ENCODE measurements around the gene HOMER2.

The HOMER2 gene

GRCh38 chr15:82935382-82935781 lies 17.1 kb downstream of the HOMER2 start:
- Histone ChIP-seq H3K27me3 (ENCODE audit: control insufficient read depth, low read length) (no peaks in the 10 kb centered on the region), H3K4me2 (ENCODE audit: low read length) (no peak overlapping the region), H3K4me1 (ENCODE audit: control insufficient read depth, low read length) (no peaks in the 10 kb centered on the region), H3K27ac (ENCODE audit: low read depth, low read length) (no peak overlapping the region), H3F3A (ENCODE audit: control insufficient read depth, insufficient read depth) (no peaks in the 10 kb centered on the region), H3K9me2 (replicated peaks; ENCODE audit: control insufficient read depth, low read length) (no peaks in the 10 kb centered on the region), H4K20me1 (ENCODE audit: control insufficient read depth, insufficient read depth, low read depth, low read length) (no peaks in the 10 kb centered on the region), H3K9me3 (ENCODE audit: control insufficient read depth, insufficient read depth, low read length) (no peaks in the 10 kb centered on the region), H3K36me3 (ENCODE audit: control insufficient read depth, low read length) (no peaks in the 10 kb centered on the region), H3K79me2 (ENCODE audit: control insufficient read depth, low read length) (no peaks in the 10 kb centered on the region), H3K4me3 (ENCODE audit: low read length) (no peak overlapping the region)
- TF ChIP-seq CTCF (IDR thresholded peaks at IDR 0.05; ENCODE audit: low read depth, low read length, poor library complexity, severe bottlenecking) (no peak), EZH2phosphoT487 (IDR thresholded peaks at IDR 0.05; ENCODE audit: borderline replicate concordance, low read length) (no peak)

GRCh38 chr15:82934100-82934880 lies 18.2 kb downstream of the HOMER2 start:
- TF ChIP-seq EZH2phosphoT487 (IDR thresholded peaks at IDR 0.05; ENCODE audit: borderline replicate concordance, low read length) (no peak), CTCF (IDR thresholded peaks at IDR 0.05; ENCODE audit: low read depth, low read length, poor library complexity, severe bottlenecking) (no peak)
- Histone ChIP-seq H4K20me1 (ENCODE audit: control insufficient read depth, insufficient read depth, low read depth, low read length) (no peaks in the 10 kb centered on the region), H3K4me3 (ENCODE audit: low read length) (no peak overlapping the region), H3K79me2 (ENCODE audit: control insufficient read depth, low read length) (no peaks in the 10 kb centered on the region), H3K9me3 (ENCODE audit: control insufficient read depth, insufficient read depth, low read length) (no peaks in the 10 kb centered on the region), H3F3A (ENCODE audit: control insufficient read depth, insufficient read depth) (no peaks in the 10 kb centered on the region), H3K4me2 (ENCODE audit: low read length) (no peak overlapping the region), H3K4me1 (ENCODE audit: control insufficient read depth, low read length) (no peaks in the 10 kb centered on the region), H3K27ac (ENCODE audit: low read depth, low read length) (no peak overlapping the region), H3K27me3 (ENCODE audit: control insufficient read depth, low read length) (no peaks in the 10 kb centered on the region), H3K36me3 (ENCODE audit: control insufficient read depth, low read length) (no peaks in the 10 kb centered on the region), H3K9me2 (replicated peaks; ENCODE audit: control insufficient read depth, low read length) (no peaks in the 10 kb centered on the region)

GRCh38 chr15:82933576-82933975 lies 18.9 kb downstream of the HOMER2 start:
- Histone ChIP-seq H3K4me3 (ENCODE audit: low read length) (no peak overlapping the region), H4K20me1 (ENCODE audit: control insufficient read depth, insufficient read depth, low read depth, low read length) (no peaks in the 10 kb centered on the region), H3K27me3 (ENCODE audit: control insufficient read depth, low read length) (no peaks in the 10 kb centered on the region), H3K4me1 (ENCODE audit: control insufficient read depth, low read length) (no peaks in the 10 kb centered on the region), H3K36me3 (ENCODE audit: control insufficient read depth, low read length) (no peaks in the 10 kb centered on the region), H3K4me2 (ENCODE audit: low read length) (no peak overlapping the region), H3K9me3 (ENCODE audit: control insufficient read depth, insufficient read depth, low read length) (no peaks in the 10 kb centered on the region), H3K27ac (ENCODE audit: low read depth, low read length) (no peak overlapping the region), H3F3A (ENCODE audit: control insufficient read depth, insufficient read depth) (no peaks in the 10 kb centered on the region), H3K9me2 (replicated peaks; ENCODE audit: control insufficient read depth, low read length) (no peaks in the 10 kb centered on the region), H3K79me2 (ENCODE audit: control insufficient read depth, low read length) (no peaks in the 10 kb centered on the region)
- TF ChIP-seq EZH2phosphoT487 (IDR thresholded peaks at IDR 0.05; ENCODE audit: borderline replicate concordance, low read length): no peak
- TF ChIP-seq CTCF (IDR thresholded peaks at IDR 0.05; ENCODE audit: low read depth, low read length, poor library complexity, severe bottlenecking): no peak
